IMR-90 (cell line): ENCODE data around the gene HLA-DOB. TPM values are rescaled to one million over a fixed set of nuclear protein-coding genes. Genes with fewer than 3 reads are reported as not detected.

Experiments
- ATAC-seq: fragments of 200-7000 bp; cut with Tn5 transposase; 2 replicates; pipeline ENCODE4 v1.9.1; 2020; ENCODE audit warnings: low read depth, mild to moderate bottlenecking, moderate library complexity
- BruUV-seq: library from RNA; stranded (reverse); fragments of 400-500 nt; replicated peaks from 2 replicates; lab custom pipeline; 2021; lab: Mats Ljungman, UMichigan
- CTCF ChIA-PET: fragments of 300-600 bp; formaldehyde crosslinking; extraction: SDS; loops from one replicate; lab custom pipeline; 2021; ENCODE audit warnings: antibody characterized with exemption; lab: Yijun Ruan, JAX
- POLR2A ChIA-PET: fragments of 300-600 bp; sonication (Branson Sonifier 250); formaldehyde crosslinking; loops from one replicate; lab custom pipeline; 2022; ENCODE audit warnings: antibody characterized with exemption; ENCODE audit not compliant: unreplicated experiment; lab: Charles Lee
- DNase-seq: peaks from one replicate; pipeline ENCODE4 v3.0.0; 2013
- H2AFZ ChIP-seq: replicated peaks from 2 replicates; pipeline ENCODE3; 2013; ENCODE audit warnings: low read length, mild to moderate bottlenecking; ENCODE audit not compliant: poor library complexity
- H2AK5ac ChIP-seq: 2 replicates; pipeline ENCODE4 v1.6.1; 2013; ENCODE audit warnings: low read depth, low read length, inconsistent platforms
- H2AK9ac ChIP-seq: replicated peaks from 2 replicates; pipeline ENCODE3; 2013; ENCODE audit warnings: mild to moderate bottlenecking, low read depth, low read length, moderate library complexity; ENCODE audit not compliant: poor library complexity
- H2BK120ac ChIP-seq: 2 replicates; pipeline ENCODE4 v1.6.1; 2013; ENCODE audit warnings: low read depth, low read length, inconsistent platforms
- H2BK15ac ChIP-seq: 3 replicates; pipeline ENCODE4 v1.6.1; 2013; ENCODE audit warnings: low read depth, low read length, inconsistent platforms
- H2BK20ac ChIP-seq: 2 replicates; pipeline ENCODE4 v1.6.1; 2013; ENCODE audit warnings: low read depth, mild to moderate bottlenecking, inconsistent platforms, low read length, moderate library complexity
- H2BK5ac ChIP-seq: 2 replicates; pipeline ENCODE4 v1.6.1; 2013; ENCODE audit warnings: mild to moderate bottlenecking, low read depth, low read length, inconsistent platforms; ENCODE audit not compliant: poor library complexity, severe bottlenecking
- H3K14ac ChIP-seq: replicated peaks from 2 replicates; pipeline ENCODE4 v1.6.1; 2013; ENCODE audit warnings: low read depth, low read length, inconsistent platforms
- H3K18ac ChIP-seq: 2 replicates; pipeline ENCODE4 v1.6.1; 2013; ENCODE audit warnings: low read depth, low read length, control low read depth
- H3K23ac ChIP-seq: 2 replicates; pipeline ENCODE4 v1.6.1; 2013; ENCODE audit warnings: low read depth, low read length, inconsistent platforms
- H3K27ac ChIP-seq: 2 replicates; pipeline ENCODE4 v1.5.1; 2013; ENCODE audit warnings: mild to moderate bottlenecking, control low read depth, low read length; ENCODE audit not compliant: insufficient read depth
- H3K27me3 ChIP-seq: 2 replicates; pipeline ENCODE4 v1.6.1; 2013; ENCODE audit warnings: low read length; ENCODE audit not compliant: control insufficient read depth, insufficient read depth
- H3K36me3 ChIP-seq: 2 replicates; pipeline ENCODE4 v1.6.1; 2013; ENCODE audit warnings: low read length, mixed read lengths; ENCODE audit not compliant: control insufficient read depth, insufficient read depth
- H3K4ac ChIP-seq: 2 replicates; pipeline ENCODE4 v1.6.1; 2013; ENCODE audit warnings: low read depth, low read length, inconsistent platforms
- H3K4me1 ChIP-seq: 2 replicates; pipeline ENCODE4 v1.6.1; 2013; ENCODE audit warnings: low read length, mixed read lengths; ENCODE audit not compliant: control insufficient read depth, insufficient read depth
- H3K4me2 ChIP-seq: 2 replicates; pipeline ENCODE4 v1.6.1; 2013; ENCODE audit warnings: low read depth, mild to moderate bottlenecking, control low read depth, low read length, moderate library complexity
- H3K4me3 ChIP-seq: 2 replicates; pipeline ENCODE4 v1.5.1; 2013; ENCODE audit warnings: low read depth, mild to moderate bottlenecking, control low read depth, low read length, moderate library complexity; ENCODE audit not compliant: insufficient read depth
- H3K56ac ChIP-seq: 2 replicates; pipeline ENCODE4 v1.6.1; 2013; ENCODE audit warnings: low read length, inconsistent platforms; ENCODE audit not compliant: insufficient read depth; ENCODE audit errors: extremely low read depth
- H3K79me1 ChIP-seq, 2 experiments: 2 replicates each; pipeline ENCODE4 v1.6.1; 2013; ENCODE audit warnings: low read length in 2 of 2, inconsistent platforms in 1 of 2, low read depth in 1 of 2
- H3K9ac ChIP-seq: 2 replicates; pipeline ENCODE4 v1.6.1; 2013; ENCODE audit warnings: low read depth, low read length, control low read depth
- H3K9me1 ChIP-seq: 2 replicates; pipeline ENCODE4 v1.6.1; 2013; ENCODE audit warnings: low read length, inconsistent platforms; ENCODE audit not compliant: insufficient read depth
- H3K9me3 ChIP-seq: 2 replicates; pipeline ENCODE4 v1.6.1; 2013; ENCODE audit warnings: low read length; ENCODE audit not compliant: control insufficient read depth, insufficient read depth
- H4K20me1 ChIP-seq: 2 replicates; pipeline ENCODE4 v1.6.1; 2013; ENCODE audit warnings: low read length, inconsistent platforms; ENCODE audit not compliant: insufficient read depth
- H4K5ac ChIP-seq: 2 replicates; pipeline ENCODE4 v1.6.1; 2013; ENCODE audit warnings: mild to moderate bottlenecking, low read depth, low read length, control low read depth
- H4K8ac ChIP-seq, 2 experiments: 2 replicates each; pipeline ENCODE4 v1.6.1; 2013; ENCODE audit warnings: low read depth in 2 of 2, low read length in 2 of 2, control low read depth in 1 of 2, inconsistent platforms in 1 of 2
- H4K91ac ChIP-seq: 2 replicates; pipeline ENCODE4 v1.6.1; 2013; ENCODE audit warnings: low read depth, low read length, inconsistent platforms; ENCODE audit not compliant: insufficient read depth
- BHLHE40 ChIP-seq: fragments of 150-350 bp; IDR thresholded peaks from 2 replicates; pipeline ENCODE4 v1.6.1; 2016; ENCODE audit warnings: mild to moderate bottlenecking, low read depth, low read length
- MAFK ChIP-seq: IDR thresholded peaks from 2 replicates; pipeline ENCODE4 v1.6.1; 2012; ENCODE audit warnings: low read depth, low read length, improper control_type of control experiment
- MAZ ChIP-seq: IDR thresholded peaks from 2 replicates; pipeline ENCODE4 v1.6.1; 2012; ENCODE audit warnings: low read depth, mild to moderate bottlenecking, low read length, improper control_type of control experiment, moderate library complexity, borderline replicate concordance
- USF2 ChIP-seq: fragments of 150-350 bp; IDR thresholded peaks from 2 replicates; pipeline ENCODE4 v1.6.1; 2017; ENCODE audit warnings: mild to moderate bottlenecking, antibody characterized with exemption, low read length, low read depth
- WGBS, 2 experiments: methylation state at CpG; one replicate each; pipeline versions ENCODE4 v1.1.5 to v1.1.7; 2013; ENCODE audit warnings: missing lambda C conversion rate in 2 of 2; ENCODE audit not compliant: insufficient read length in 1 of 2; ENCODE audit errors: extremely low coverage in 2 of 2; 5-methylcytosine and 5-hydroxymethylcytosine counted together
- dilution Hi-C: fragments of 300-500 bp; cut with HindIII; formaldehyde crosslinking; loops from one replicate; pipeline ENCODE4 v1.14.3; 2018; ENCODE audit warnings: low sequenced_read_pairs; ENCODE audit not compliant: unreplicated experiment
- in situ Hi-C: fragments of 300-500 bp; cut with MboI; formaldehyde crosslinking; loops from 3 replicates; pipeline ENCODE4 v1.14.3; 2019; ENCODE audit warnings: low sequenced_read_pairs, inconsistent platforms, mixed read lengths
- intact Hi-C: fragments of 100-400 bp; cut with micrococcal nuclease; formaldehyde crosslinking; loops from 2 replicates; pipeline ENCODE4 v1.10.0; 2022
- polyA plus RNA-seq, 3 experiments: library from polyadenylated mRNA; depleted of rRNA; stranded (reverse); fragments of >200 nt; gene quantifications; 2 replicates each; pipeline ENCODE4 v1.2.3, GENCODE V29; 2012; ENCODE audit warnings: low replicate concordance in 1 of 3
- total RNA-seq: library from RNA; depleted of rRNA; stranded (reverse); fragments of >200 nt; gene quantifications from 2 replicates; pipeline ENCODE4 v1.2.3, GENCODE V29; 2012

HLA-DOB gene
- total and polyA plus RNA-seq, 2 of the 4 experiments (the other 2 are of a cell fraction) = 0.36 to 2.3 TPM

- Histone ChIP-seq H2BK5ac (no peak overlapping the region), H2AK5ac (no peak overlapping the region), H3K79me1 (peaks cover 2 to 11% of the 10 kb centered on the region in 2 experiments; a peak in 2 of 4 replicates), H3K56ac (no peak overlapping the region), H2BK15ac (no peak overlapping the region), H3K27ac (no peak overlapping the region), H4K5ac (no peak overlapping the region), H3K14ac (no peak overlapping the region), H3K27me3 (no peaks in the 10 kb centered on the region), H4K91ac (no peak overlapping the region), H4K8ac (no peak overlapping the region), H3K4me2 (no peak overlapping the region), H3K4me1 (peaks cover 6% of the 10 kb centered on the region), H3K9me3 (no peaks in the 10 kb centered on the region), H3K4ac (no peak overlapping the region), H2BK120ac (no peak overlapping the region), H3K9me1 (0 out of 2 replicates have a peak, but pooled peaks cover under 1% of the 10 kb centered on the region), H3K4me3 (no peak overlapping the region), H3K18ac (no peak overlapping the region), H4K20me1 (no peaks in the 10 kb centered on the region), H2AFZ (no peak overlapping the region), H3K23ac (no peak overlapping the region), H3K9ac (no peak overlapping the region), H3K36me3 (peaks cover 13% of the 10 kb centered on the region), H2BK20ac (no peak overlapping the region), H2AK9ac (no peak overlapping the region)
- intact Hi-C loops = no loop called here
- in situ Hi-C loops = no loop called here
- TF ChIP-seq BHLHE40 (no peak), MAZ (no peak), USF2 (no peak), MAFK (no peak)
- WGBS, 2 experiments = no CpG with 5 or more reads among the region's 2 CpGs
- no TSS peak for BruUV-seq
- ChIA-PET POLR2A (no interaction called here), CTCF (no interaction called here)
- DNase-seq (no peak), ATAC-seq (no peak)
- dilution Hi-C loops = no loop called here
Measured at GRCh38 chr6:32836873-32837272, 20.1 kb upstream of the HLA-DOB start.
